Vagina (tissue), 2 donors: ENCODE measurements around the gene LIMA1. TPM values are rescaled to one million over a fixed set of nuclear protein-coding genes. Genes with fewer than 3 reads are reported as not detected.
A peak's percentile ranks its signal among the peaks of the same experiment; 100 is the strongest.
"Not testable (repeated sequence)": the region's sequence is repeated elsewhere in the genome, so short reads cannot be mapped to it uniquely, and the experiment has no call there.

Experiments
- DNase-seq, 2 donors: peaks; one replicate each; pipeline ENCODE4 v3.0.0-alpha.2; 2017; ENCODE audit errors: extremely low spot score in 2 of 2
- H3K27ac ChIP-seq: fragments of 200-600 bp; sonication (generic); one replicate; pipeline ENCODE4 v1.5.1; 2019
- H3K27me3 ChIP-seq: fragments of 200-600 bp; sonication (generic); one replicate; pipeline ENCODE4 v1.5.1; 2019
- H3K36me3 ChIP-seq, 2 donors: fragments of 200-600 bp; sonication (generic); one replicate each; pipeline ENCODE4 v1.5.1; 2017 to 2019
- H3K4me1 ChIP-seq: fragments of 200-600 bp; sonication (generic); one replicate; pipeline ENCODE4 v1.5.1; 2019
- H3K4me3 ChIP-seq, 2 donors: fragments of 200-600 bp; sonication (generic); 1 replicate in 1 of 2; 2 replicates in 1 of 2; pipeline ENCODE4 v1.5.1; 2016 to 2019
- H3K9me3 ChIP-seq: fragments of 200-600 bp; sonication (generic); one replicate; pipeline ENCODE4 v1.5.1; 2019
- POLR2A ChIP-seq, 2 donors: fragments of 450-650 bp; IDR thresholded peaks; one replicate each; pipeline ENCODE4 v1.6.1; 2017; ENCODE audit warnings: antibody characterized with exemption in 2 of 2, mild to moderate bottlenecking in 2 of 2, moderate library complexity in 2 of 2
- POLR2AphosphoS5 ChIP-seq, 2 donors: sonication (generic); formaldehyde crosslinking; IDR thresholded peaks; one replicate each; pipeline ENCODE4 v1.9.0; 2017; ENCODE audit warnings: antibody characterized with exemption in 2 of 2, mild to moderate bottlenecking in 2 of 2, low read depth in 1 of 2; ENCODE audit not compliant: insufficient read depth in 1 of 2
- intact Hi-C: fragments of 100-400 bp; cut with DNase I; formaldehyde crosslinking; loops from one replicate; pipeline ENCODE4 v1.15.1; 2023
- total RNA-seq: library from RNA; depleted of rRNA; stranded (reverse); fragments of >200 nt; gene quantifications from one replicate; pipeline ENCODE4 v1.2.3, GENCODE V29; 2016
- TF ChIP-seq, protein P1 (sequence below), 3 experiments: fragments of 450-650 bp in 2 of 3; fragments of 200-600 bp in 1 of 3; sonication (generic) in 1 of 3; IDR thresholded peaks; one replicate each; pipeline ENCODE4 v1.5.1; 2017 to 2019; ENCODE audit warnings: antibody characterized with exemption in 3 of 3, mild to moderate bottlenecking in 2 of 3, moderate library complexity in 2 of 3

LIMA1 gene
- total RNA-seq, 1 donor from 2014 or later, result 99.2 TPM

- Histone ChIP-seq H3K27ac (peak overlapping the region; percentile 26), H3K36me3 (no peaks in the 10 kb centered on the region), H3K4me3 (no peak overlapping the region), H3K27me3 (no peaks in the 10 kb centered on the region), H3K9me3 (no peaks in the 10 kb centered on the region), H3K4me1 (peaks cover 23% of the 10 kb centered on the region)
- intact Hi-C loops, result no loop called here
- no peak for DNase-seq
- TF ChIP-seq POLR2A (IDR thresholded peaks at IDR 0.05) (no peak), POLR2AphosphoS5 (IDR thresholded peaks at IDR 0.05; ENCODE audit: insufficient read depth in 1 of 2, low read depth in 1 of 2) (peak in 1 of 2 donors; percentile 61)
Measured at GRCh38 chr12:50297027-50297426, 13.7 kb upstream of the LIMA1 start.

DNA sequence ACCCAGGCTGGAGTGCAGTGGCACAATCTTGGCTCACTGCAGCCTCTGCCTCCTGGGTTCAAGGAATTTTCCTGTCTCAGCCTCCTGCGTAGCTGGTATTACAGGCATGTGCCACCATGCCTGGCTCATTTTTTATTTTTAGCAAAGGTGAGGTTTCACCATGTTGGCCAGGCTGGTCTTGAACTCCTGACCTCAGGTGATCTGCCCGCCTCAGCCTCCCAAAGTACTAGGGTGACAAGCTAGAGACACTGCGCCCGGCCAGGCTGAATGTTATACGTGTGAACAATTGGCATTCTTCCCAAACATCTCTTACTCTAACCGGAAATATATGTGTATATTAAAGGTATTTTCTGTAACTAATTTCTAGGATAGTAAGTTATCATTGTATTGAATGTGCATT is 13.2 kb upstream of the LIMA1 start:
- Histone ChIP-seq H3K9me3 (no peaks in the 10 kb centered on the region), H3K27me3 (no peaks in the 10 kb centered on the region), H3K36me3 (no peaks in the 10 kb centered on the region), H3K27ac (no peak overlapping the region), H3K4me1 (peaks cover 23% of the 10 kb centered on the region), H3K4me3 (no peak overlapping the region)
- TF ChIP-seq, protein P1, sequence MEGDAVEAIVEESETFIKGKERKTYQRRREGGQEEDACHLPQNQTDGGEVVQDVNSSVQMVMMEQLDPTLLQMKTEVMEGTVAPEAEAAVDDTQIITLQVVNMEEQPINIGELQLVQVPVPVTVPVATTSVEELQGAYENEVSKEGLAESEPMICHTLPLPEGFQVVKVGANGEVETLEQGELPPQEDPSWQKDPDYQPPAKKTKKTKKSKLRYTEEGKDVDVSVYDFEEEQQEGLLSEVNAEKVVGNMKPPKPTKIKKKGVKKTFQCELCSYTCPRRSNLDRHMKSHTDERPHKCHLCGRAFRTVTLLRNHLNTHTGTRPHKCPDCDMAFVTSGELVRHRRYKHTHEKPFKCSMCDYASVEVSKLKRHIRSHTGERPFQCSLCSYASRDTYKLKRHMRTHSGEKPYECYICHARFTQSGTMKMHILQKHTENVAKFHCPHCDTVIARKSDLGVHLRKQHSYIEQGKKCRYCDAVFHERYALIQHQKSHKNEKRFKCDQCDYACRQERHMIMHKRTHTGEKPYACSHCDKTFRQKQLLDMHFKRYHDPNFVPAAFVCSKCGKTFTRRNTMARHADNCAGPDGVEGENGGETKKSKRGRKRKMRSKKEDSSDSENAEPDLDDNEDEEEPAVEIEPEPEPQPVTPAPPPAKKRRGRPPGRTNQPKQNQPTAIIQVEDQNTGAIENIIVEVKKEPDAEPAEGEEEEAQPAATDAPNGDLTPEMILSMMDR (IDR thresholded peaks at IDR 0.05), result no peak
- no peak for TF ChIP-seq POLR2AphosphoS5 (IDR thresholded peaks at IDR 0.05; ENCODE audit: insufficient read depth in 1 of 2, low read depth in 1 of 2)
- TF ChIP-seq POLR2A (IDR thresholded peaks at IDR 0.05), result no peak
- intact Hi-C loops, result no loop called here
- no peak for DNase-seq

DNA sequence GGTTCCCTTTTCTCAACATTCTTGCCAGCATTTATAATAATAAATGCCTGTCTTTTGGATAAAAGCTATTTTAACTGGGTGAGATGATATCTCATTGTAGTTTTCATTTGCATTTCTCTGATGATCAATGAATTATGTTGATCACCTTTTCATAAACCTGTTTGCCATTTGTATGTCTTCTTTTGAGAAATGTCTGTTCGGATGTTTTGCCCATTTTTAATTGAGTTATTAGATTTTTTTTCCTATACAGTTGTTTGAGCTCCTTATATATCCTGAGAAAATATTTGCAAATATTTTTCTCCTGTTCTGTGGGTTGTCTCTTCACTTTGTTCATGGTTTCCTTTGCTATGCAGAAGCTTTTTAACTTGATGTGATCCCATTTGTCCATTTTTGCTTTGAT is 8.1 kb upstream of the LIMA1 start:
- Histone ChIP-seq H3K36me3 (no peaks in the 10 kb centered on the region), H3K4me1 (peaks cover 4% of the 10 kb centered on the region), H3K4me3 (no peak overlapping the region), H3K27me3 (no peaks in the 10 kb centered on the region), H3K27ac (no peak overlapping the region), H3K9me3 (no peaks in the 10 kb centered on the region)
- intact Hi-C loops, result no loop called here
- DNase-seq, result no peak
- TF ChIP-seq POLR2A (IDR thresholded peaks at IDR 0.05) (no peak), POLR2AphosphoS5 (IDR thresholded peaks at IDR 0.05; ENCODE audit: insufficient read depth in 1 of 2, low read depth in 1 of 2) (no peak)
- TF ChIP-seq, protein P1 (IDR thresholded peaks at IDR 0.05), result no peak

- DNase-seq, intact Hi-C loops, H3K27ac ChIP-seq, H3K36me3 ChIP-seq, H3K4me1 ChIP-seq, H3K4me3 ChIP-seq, H3K27me3 ChIP-seq, H3K9me3 ChIP-seq: not testable (repeated sequence)
Measured at GRCh38 chr12:50290692-50291091, 7.4 kb upstream of the LIMA1 start.

- Histone ChIP-seq H3K4me3 (no peak overlapping the region), H3K36me3 (no peaks in the 10 kb centered on the region), H3K27me3 (no peaks in the 10 kb centered on the region), H3K27ac (no peak overlapping the region), H3K9me3 (no peaks in the 10 kb centered on the region), H3K4me1 (peaks cover 24% of the 10 kb centered on the region)
- no peak for DNase-seq
- no peak for TF ChIP-seq POLR2AphosphoS5 (IDR thresholded peaks at IDR 0.05; ENCODE audit: insufficient read depth in 1 of 2, low read depth in 1 of 2)
- TF ChIP-seq, protein P1 (IDR thresholded peaks at IDR 0.05), result no peak
- no peak for TF ChIP-seq POLR2A (IDR thresholded peaks at IDR 0.05)
- intact Hi-C loops, result no loop called here
Measured at GRCh38 chr12:50287271-50287670, 4.0 kb upstream of the LIMA1 start.

GRCh38 chr12:50285253-50285652 is 1.9 kb upstream of the LIMA1 start:
- H3K9me3 ChIP-seq, result no peaks in the 10 kb centered on the region
- H3K36me3 ChIP-seq, result no peaks in the 10 kb centered on the region
- DNase-seq, result no peak
- TF ChIP-seq POLR2A (IDR thresholded peaks at IDR 0.05) (no peak), POLR2AphosphoS5 (IDR thresholded peaks at IDR 0.05; ENCODE audit: insufficient read depth in 1 of 2, low read depth in 1 of 2) (no peak)
- TF ChIP-seq, protein P1 (IDR thresholded peaks at IDR 0.05), result no peak
- no peak overlapping the region for H3K4me3 ChIP-seq
- H3K27me3 ChIP-seq, result no peaks in the 10 kb centered on the region
- H3K4me1 ChIP-seq, result peaks cover 27% of the 10 kb centered on the region
- intact Hi-C loops, result no loop called here
- no peak overlapping the region for H3K27ac ChIP-seq
